ENCODE results near the gene PLPPR5. TPM values are rescaled to one million over a fixed set of nuclear protein-coding genes. Genes with fewer than 3 reads are reported as not detected.

The PLPPR5 gene
- total and polyA plus RNA-seq, 3 donors from 2014 or later, result 4.5 to 7.8 (median 4.8) TPM

GRCh38 chr1:99003581-99004253, 944 bp downstream of the PLPPR5 start:
- H3K4me1 ChIP-seq, result no peaks in the 10 kb centered on the region
- no peaks in the 10 kb centered on the region for H3K27me3 ChIP-seq
- intact Hi-C loops (cut with DNase I; ENCODE audit: low total_unique reads), result no loop called here
- no peak for DNase-seq
- no peak overlapping the region for H3K27ac ChIP-seq
- TF ChIP-seq POLR2A (IDR thresholded peaks at IDR 0.05) (no peak), CTCF (IDR thresholded peaks at IDR 0.05) (no peak)
- no peaks in the 10 kb centered on the region for H3K9me3 ChIP-seq
- peak overlapping the region; percentile 41 to 46 for H3K4me3 ChIP-seq
- no peaks in the 10 kb centered on the region for H3K36me3 ChIP-seq (ENCODE audit: low read depth, missing control alignments)
- WGBS, 2 donors, result 29 to 32% methylated on average over 18 to 20 of the region's 20 CpGs

- H3K27ac ChIP-seq, result no peak overlapping the region
- H3K36me3 ChIP-seq (ENCODE audit: low read depth, missing control alignments), result no peaks in the 10 kb centered on the region
- intact Hi-C loops (cut with DNase I; ENCODE audit: low total_unique reads), result no loop called here
- no peak for DNase-seq
- no peaks in the 10 kb centered on the region for H3K27me3 ChIP-seq
- TF ChIP-seq CTCF (IDR thresholded peaks at IDR 0.05) (no peak), POLR2A (IDR thresholded peaks at IDR 0.05) (no peak)
- no peaks in the 10 kb centered on the region for H3K9me3 ChIP-seq
- no peak overlapping the region for H3K4me3 ChIP-seq
- 52 to 66% methylated on average over 3 of the region's 3 CpGs for WGBS, 2 donors
- no peaks in the 10 kb centered on the region for H3K4me1 ChIP-seq
These were observed 11.8 kb downstream of the PLPPR5 start for GRCh38 chr1:98992844-98993243.

GRCh38 chr1:98991127-98992012, 13.3 kb downstream of the PLPPR5 start:
- 81 to 83% methylated on average over 4 of the region's 4 CpGs for WGBS, 2 donors
- H3K9me3 ChIP-seq, result no peaks in the 10 kb centered on the region
- no peaks in the 10 kb centered on the region for H3K36me3 ChIP-seq (ENCODE audit: low read depth, missing control alignments)
- TF ChIP-seq POLR2A (IDR thresholded peaks at IDR 0.05) (no peak), CTCF (IDR thresholded peaks at IDR 0.05) (no peak)
- no peaks in the 10 kb centered on the region for H3K4me1 ChIP-seq
- intact Hi-C loops (cut with DNase I; ENCODE audit: low total_unique reads), result no loop called here
- no peak overlapping the region for H3K27ac ChIP-seq
- no peaks in the 10 kb centered on the region for H3K27me3 ChIP-seq
- H3K4me3 ChIP-seq, result no peak overlapping the region
- no peak for DNase-seq

- intact Hi-C loops (cut with DNase I; ENCODE audit: low total_unique reads), result no loop called here
- H3K4me3 ChIP-seq, result no peak overlapping the region
- H3K27ac ChIP-seq, result no peak overlapping the region
- DNase-seq, result no peak
- H3K27me3 ChIP-seq, result no peaks in the 10 kb centered on the region
- TF ChIP-seq POLR2A (IDR thresholded peaks at IDR 0.05), result no peak
- TF ChIP-seq CTCF (IDR thresholded peaks at IDR 0.05), result no peak
- H3K9me3 ChIP-seq, result no peaks in the 10 kb centered on the region
- WGBS, 2 donors, result 70 to 83% methylated on average over 1 of the region's 1 CpG
- H3K4me1 ChIP-seq, result no peaks in the 10 kb centered on the region
- H3K36me3 ChIP-seq (ENCODE audit: low read depth, missing control alignments), result no peaks in the 10 kb centered on the region
These were observed 15.1 kb downstream of the PLPPR5 start for GRCh38 chr1:98989556-98989907.
